WI38 (cell line): ENCODE measurements around the gene DAAM2.

Experiments used
- H3K4me3 ChIP-seq: 2 replicates; pipeline ENCODE4 v1.5.1; 2011; ENCODE audit warnings: low read depth, mild to moderate bottlenecking, control low read depth, low read length
- CTCF ChIP-seq: IDR thresholded peaks from 2 replicates; pipeline ENCODE4 v1.5.1; 2012; ENCODE audit warnings: low read depth, mild to moderate bottlenecking, control low read depth, low read length

DAAM2 gene

GRCh38 chr6:39899554-39900295 is 107.5 kb downstream of the DAAM2 start:
- no peak overlapping the region for H3K4me3 ChIP-seq
- TF ChIP-seq CTCF, result no peak

DNA sequence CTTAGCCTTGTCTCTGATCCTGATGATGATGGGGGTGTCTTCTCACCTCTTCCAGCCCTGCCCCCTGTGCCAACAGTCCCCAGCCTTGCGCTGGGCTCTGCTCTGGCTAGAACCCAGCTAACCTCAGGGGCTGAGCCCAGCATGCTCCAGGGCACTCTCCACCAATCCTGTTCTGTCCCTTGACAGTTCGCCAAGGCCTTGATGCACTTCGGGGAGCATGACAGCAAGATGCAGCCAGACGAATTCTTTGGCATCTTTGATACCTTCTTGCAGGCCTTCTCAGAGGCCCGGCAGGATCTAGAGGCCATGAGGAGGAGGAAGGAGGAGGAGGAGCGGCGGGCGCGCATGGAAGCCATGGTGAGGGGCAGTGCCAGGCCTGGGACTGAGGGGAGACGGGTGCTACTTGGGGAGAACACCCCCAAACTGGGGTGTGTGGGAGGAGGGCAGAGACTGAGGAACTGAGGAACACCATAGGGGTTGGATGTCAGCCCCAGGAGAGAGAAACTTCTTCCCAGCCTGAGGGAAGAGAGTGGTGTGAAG is 109.0 kb downstream of the DAAM2 start:
- no peak for TF ChIP-seq CTCF
- H3K4me3 ChIP-seq, result no peak overlapping the region

DNA sequence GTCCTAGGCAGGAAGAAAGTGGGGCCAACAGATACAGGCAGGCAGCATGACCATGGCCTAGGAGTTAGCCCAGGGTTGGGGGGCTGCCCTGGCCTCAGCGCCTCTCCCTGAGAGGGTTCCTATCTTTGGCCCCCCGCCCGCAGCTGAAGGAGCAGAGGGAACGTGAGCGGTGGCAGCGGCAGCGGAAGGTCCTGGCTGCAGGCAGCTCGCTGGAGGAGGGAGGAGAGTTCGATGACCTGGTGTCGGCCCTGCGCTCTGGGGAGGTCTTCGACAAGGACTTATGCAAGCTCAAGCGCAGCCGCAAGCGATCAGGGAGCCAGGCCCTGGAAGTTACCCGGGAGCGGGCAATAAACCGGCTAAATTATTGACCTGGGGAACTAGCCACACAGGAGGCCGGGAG is 109.5 kb downstream of the DAAM2 start:
- H3K4me3 ChIP-seq, result no peak overlapping the region
- TF ChIP-seq CTCF, result no peak

DNA sequence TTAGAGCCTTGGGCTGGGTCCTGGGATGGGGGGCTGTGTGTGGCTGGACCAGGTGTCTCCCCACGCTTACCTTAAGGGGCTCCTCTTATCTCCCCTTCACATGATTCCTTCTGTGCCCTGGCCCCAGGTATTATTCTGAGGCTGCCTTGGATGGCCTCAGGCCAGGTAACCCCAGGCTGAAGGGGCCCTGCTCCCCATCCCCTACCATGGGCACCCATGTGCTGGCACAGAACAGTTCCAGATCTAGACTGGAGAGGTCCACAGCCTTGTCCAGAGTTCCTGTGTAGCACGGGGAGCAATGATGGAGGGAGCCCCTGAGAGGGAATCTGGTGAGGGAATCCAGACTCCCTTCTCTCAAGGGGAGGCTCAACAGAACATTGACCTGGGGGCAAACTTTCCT is 110.0 kb downstream of the DAAM2 start:
- H3K4me3 ChIP-seq, result no peak overlapping the region
- TF ChIP-seq CTCF, result no peak

DNA sequence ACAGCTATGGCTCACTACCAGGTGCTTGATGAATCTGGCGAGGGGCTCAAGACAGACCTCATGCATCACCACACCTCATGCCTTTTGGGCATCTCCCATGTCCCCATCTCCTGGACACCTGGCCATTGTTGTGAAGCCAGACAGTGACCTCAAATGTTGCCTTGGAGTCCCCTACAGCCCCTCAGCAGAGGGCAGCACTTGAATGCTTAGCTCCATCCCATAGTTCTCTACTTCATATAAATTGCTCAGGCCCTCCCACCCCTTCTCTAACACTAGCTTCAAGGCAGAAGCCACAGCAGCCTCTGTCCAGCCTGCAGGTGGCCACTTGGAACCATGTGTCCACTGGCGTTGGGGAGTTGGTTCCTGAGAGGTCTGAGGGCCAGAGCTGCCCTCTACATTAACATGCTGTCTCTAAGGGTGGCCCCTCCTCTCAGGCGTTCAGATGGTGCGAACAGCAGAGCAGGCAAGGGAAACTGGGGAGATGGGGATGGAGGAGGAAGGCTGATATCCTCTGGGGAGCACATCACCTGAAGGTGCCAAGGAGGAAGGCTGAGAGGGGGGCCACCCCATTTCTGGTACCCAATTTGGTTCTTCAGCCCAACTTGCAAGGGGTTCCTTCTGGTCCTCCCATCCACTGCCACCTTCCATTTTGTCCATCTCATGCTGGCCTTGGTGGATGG is 110.8 kb downstream of the DAAM2 start:
- H3K4me3 ChIP-seq, result no peak overlapping the region
- peak; percentile 16; the same call in 1 of the 2 replicates for TF ChIP-seq CTCF

DNA sequence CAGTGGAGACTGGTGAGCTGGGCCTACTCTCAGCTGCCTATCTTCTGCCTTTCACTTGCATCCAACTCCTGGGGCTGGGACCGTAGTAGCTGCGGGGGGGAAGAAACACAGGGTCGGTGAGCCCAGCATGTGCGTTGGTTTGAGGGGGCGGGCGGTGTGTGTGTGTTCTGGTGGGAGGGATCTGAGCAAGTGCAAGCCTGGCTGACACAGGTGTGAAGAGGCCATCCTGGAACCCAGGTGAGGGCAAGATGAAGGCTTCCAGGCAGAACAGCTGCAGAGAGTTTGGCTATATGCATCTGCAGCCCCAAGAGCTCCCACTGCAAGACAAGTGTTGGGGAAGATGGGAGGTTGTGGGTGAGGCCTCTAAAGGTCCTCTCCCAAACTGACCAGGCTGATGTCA is 111.5 kb downstream of the DAAM2 start:
- TF ChIP-seq CTCF, result no peak
- H3K4me3 ChIP-seq, result no peak overlapping the region
